Chondrocyte (in vitro differentiated cells): ENCODE data around the gene PIK3CD. TPM values are rescaled to one million over a fixed set of nuclear protein-coding genes. Genes with fewer than 3 reads are reported as not detected.
A peak's percentile ranks its signal among the peaks of the same experiment; 100 is the strongest.

Source experiments
- DNase-seq: peaks from one replicate; pipeline ENCODE4 v3.0.0; 2021; ENCODE audit warnings: mixed read lengths, low spot score
- H3K27ac Mint-ChIP-seq: one replicate; pipeline ENCODE4 v1.8.0; 2021; ENCODE audit warnings: mild to moderate bottlenecking, moderate library complexity, mixed read lengths; ENCODE audit not compliant: unreplicated experiment
- H3K27me3 Mint-ChIP-seq: 2 replicates; pipeline ENCODE4 v1.8.0; 2021; ENCODE audit warnings: low read depth, mixed read lengths
- H3K36me3 Mint-ChIP-seq: 2 replicates; pipeline ENCODE4 v1.8.0; 2021; ENCODE audit warnings: low read depth, mixed read lengths
- H3K4me1 Mint-ChIP-seq: 2 replicates; pipeline ENCODE4 v1.8.0; 2021; ENCODE audit warnings: low read depth, mild to moderate bottlenecking, mixed read lengths
- H3K4me3 Mint-ChIP-seq: one replicate; pipeline ENCODE4 v1.8.0; 2021; ENCODE audit warnings: mild to moderate bottlenecking, moderate library complexity, mixed read lengths; ENCODE audit not compliant: unreplicated experiment
- H3K9me3 Mint-ChIP-seq: 2 replicates; pipeline ENCODE4 v1.8.0; 2021; ENCODE audit warnings: low read depth, mixed read lengths
- CTCF ChIP-seq: fragments of 200-600 bp; sonication (generic); IDR thresholded peaks from 2 replicates; pipeline ENCODE4 v1.5.0; 2021; ENCODE audit warnings: antibody characterized with exemption, mild to moderate bottlenecking, moderate library complexity
- total RNA-seq: library from RNA; stranded (reverse); gene quantifications from 3 replicates; pipeline ENCODE4 v1.2.1, GENCODE V29; 2021

The PIK3CD gene
- total RNA-seq, 1 donor from 2014 or later: 4.3 TPM

GRCh38 chr1:9766759-9767442 is 115.4 kb downstream of the PIK3CD start:
- Mint-ChIP-seq H3K9me3 (no peaks in the 10 kb centered on the region), H3K27me3 (no peaks in the 10 kb centered on the region), H3K36me3 (no peaks in the 10 kb centered on the region), H3K4me3 (no peak overlapping the region), H3K27ac (peak overlapping the region; percentile 94), H3K4me1 (peaks cover 27% of the 10 kb centered on the region)
- TF ChIP-seq CTCF: no peak
- DNase-seq: peak; percentile 46

- H3K36me3 Mint-ChIP-seq: peaks cover 5% of the 10 kb centered on the region
- H3K27ac Mint-ChIP-seq: peak overlapping the region; percentile 54
- no peaks in the 10 kb centered on the region for H3K27me3 Mint-ChIP-seq
- no peak for TF ChIP-seq CTCF
- peaks cover 27% of the 10 kb centered on the region for H3K4me1 Mint-ChIP-seq
- DNase-seq: peak; percentile 57
- no peaks in the 10 kb centered on the region for H3K9me3 Mint-ChIP-seq
- no peak overlapping the region for H3K4me3 Mint-ChIP-seq
Measured at GRCh38 chr1:9767964-9768668, 116.6 kb downstream of the PIK3CD start.

GRCh38 chr1:9768983-9769382 is 117.5 kb downstream of the PIK3CD start:
- Mint-ChIP-seq H3K9me3 (no peaks in the 10 kb centered on the region), H3K4me3 (no peak overlapping the region), H3K36me3 (peaks cover 5% of the 10 kb centered on the region), H3K27ac (no peak overlapping the region), H3K4me1 (peaks cover 24% of the 10 kb centered on the region), H3K27me3 (no peaks in the 10 kb centered on the region)
- DNase-seq: peak; percentile 35
- TF ChIP-seq CTCF: no peak

GRCh38 chr1:9770298-9770697 is 118.8 kb downstream of the PIK3CD start:
- Mint-ChIP-seq H3K36me3 (peaks cover 5% of the 10 kb centered on the region), H3K27ac (no peak overlapping the region), H3K4me3 (no peak overlapping the region), H3K4me1 (peaks cover 23% of the 10 kb centered on the region), H3K27me3 (no peaks in the 10 kb centered on the region), H3K9me3 (no peaks in the 10 kb centered on the region)
- peak; percentile 11 for DNase-seq
- TF ChIP-seq CTCF: no peak

GRCh38 chr1:9774712-9775679 is 123.5 kb downstream of the PIK3CD start:
- Mint-ChIP-seq H3K4me1 (peaks cover 8% of the 10 kb centered on the region), H3K4me3 (no peak overlapping the region), H3K27ac (no peak overlapping the region), H3K36me3 (peaks cover 5% of the 10 kb centered on the region), H3K27me3 (no peaks in the 10 kb centered on the region), H3K9me3 (no peaks in the 10 kb centered on the region)
- no peak for TF ChIP-seq CTCF
- DNase-seq: peak; percentile 29
